ENCODE measurements around the gene CYYR1.

GRCh38 chr21:26471099-26471471 is 102.0 kb downstream of the CYYR1 start:
- TF ChIP-seq, protein P1, sequence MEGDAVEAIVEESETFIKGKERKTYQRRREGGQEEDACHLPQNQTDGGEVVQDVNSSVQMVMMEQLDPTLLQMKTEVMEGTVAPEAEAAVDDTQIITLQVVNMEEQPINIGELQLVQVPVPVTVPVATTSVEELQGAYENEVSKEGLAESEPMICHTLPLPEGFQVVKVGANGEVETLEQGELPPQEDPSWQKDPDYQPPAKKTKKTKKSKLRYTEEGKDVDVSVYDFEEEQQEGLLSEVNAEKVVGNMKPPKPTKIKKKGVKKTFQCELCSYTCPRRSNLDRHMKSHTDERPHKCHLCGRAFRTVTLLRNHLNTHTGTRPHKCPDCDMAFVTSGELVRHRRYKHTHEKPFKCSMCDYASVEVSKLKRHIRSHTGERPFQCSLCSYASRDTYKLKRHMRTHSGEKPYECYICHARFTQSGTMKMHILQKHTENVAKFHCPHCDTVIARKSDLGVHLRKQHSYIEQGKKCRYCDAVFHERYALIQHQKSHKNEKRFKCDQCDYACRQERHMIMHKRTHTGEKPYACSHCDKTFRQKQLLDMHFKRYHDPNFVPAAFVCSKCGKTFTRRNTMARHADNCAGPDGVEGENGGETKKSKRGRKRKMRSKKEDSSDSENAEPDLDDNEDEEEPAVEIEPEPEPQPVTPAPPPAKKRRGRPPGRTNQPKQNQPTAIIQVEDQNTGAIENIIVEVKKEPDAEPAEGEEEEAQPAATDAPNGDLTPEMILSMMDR (conservative IDR thresholded peaks at IDR 0.05; ENCODE audit: low read length) = no peak
- TF ChIP-seq EZH2phosphoT487 (IDR thresholded peaks at IDR 0.05; ENCODE audit: borderline replicate concordance, low read depth, low read length) = no peak
